PC-9 (cell line): ENCODE measurements around the gene PSTPIP1. TPM values are rescaled to one million over a fixed set of nuclear protein-coding genes. Genes with fewer than 3 reads are reported as not detected.

Source experiments
- BruUV-seq: library from RNA; stranded (reverse); fragments of 400-500 nt; replicated peaks from 2 replicates; lab custom pipeline; 2021; lab: Mats Ljungman, UMichigan
- CTCF ChIA-PET: fragments of 300-600 bp; sonication (Branson Sonifier 250); formaldehyde crosslinking; loops from one replicate; lab custom pipeline; 2022; ENCODE audit warnings: antibody characterized with exemption; lab: Charles Lee
- POLR2A ChIA-PET: fragments of 300-600 bp; sonication (Branson Sonifier 250); formaldehyde crosslinking; loops from one replicate; lab custom pipeline; 2022; ENCODE audit warnings: antibody characterized with exemption; ENCODE audit not compliant: unreplicated experiment; lab: Charles Lee
- DNase-seq, 2 experiments: peaks; one replicate each; pipeline versions ENCODE4 v3.0.0 to v3.0.0-alpha.2; 2015 to 2022; ENCODE audit warnings: mixed read lengths in 1 of 2
- H2AFZ ChIP-seq: fragments of 200-600 bp; sonication (generic); 2 replicates; pipeline ENCODE4 v1.8.1; 2017; ENCODE audit warnings: antibody characterized with exemption
- H3F3A ChIP-seq: fragments of 200-600 bp; sonication (generic); 2 replicates; pipeline ENCODE4 v1.8.1; 2017; ENCODE audit warnings: antibody characterized with exemption, mild to moderate bottlenecking, low read depth; ENCODE audit not compliant: insufficient read depth
- H3K27ac ChIP-seq: fragments of 200-600 bp; sonication (generic); 2 replicates; pipeline ENCODE4 v1.6.1; 2016; ENCODE audit warnings: mixed run types
- H3K27me3 ChIP-seq: fragments of 200-600 bp; sonication (generic); 2 replicates; pipeline ENCODE4 v1.6.1; 2016; ENCODE audit warnings: low read depth, mixed run types; ENCODE audit not compliant: insufficient read depth
- H3K36me3 ChIP-seq: fragments of 200-600 bp; sonication (generic); 2 replicates; pipeline ENCODE4 v1.6.1; 2016; ENCODE audit warnings: low read depth, mixed run types
- H3K4me1 ChIP-seq: fragments of 200-600 bp; sonication (generic); replicated peaks from 2 replicates; pipeline ENCODE4 v1.6.1; 2016; ENCODE audit warnings: mixed run types; ENCODE audit not compliant: insufficient read depth
- H3K4me2 ChIP-seq: fragments of 200-600 bp; sonication (generic); 2 replicates; pipeline ENCODE4 v1.6.1; 2017; ENCODE audit warnings: mixed run types
- H3K4me3 ChIP-seq: fragments of 200-600 bp; sonication (generic); 2 replicates; pipeline ENCODE4 v1.6.1; 2016; ENCODE audit warnings: mixed run types
- H3K79me2 ChIP-seq: fragments of 200-600 bp; sonication (generic); 2 replicates; pipeline ENCODE4 v1.6.1; 2017; ENCODE audit warnings: low read depth, mixed run types
- H3K9me2 ChIP-seq: fragments of 200-600 bp; sonication (generic); 2 replicates; pipeline ENCODE4 v1.8.1; 2017; ENCODE audit warnings: mild to moderate bottlenecking; ENCODE audit not compliant: insufficient read depth
- H3K9me3 ChIP-seq: fragments of 200-600 bp; sonication (generic); 2 replicates; pipeline ENCODE4 v1.8.1; 2016; ENCODE audit warnings: low read depth; ENCODE audit not compliant: insufficient read depth
- H4K20me1 ChIP-seq: fragments of 200-600 bp; sonication (generic); 2 replicates; pipeline ENCODE4 v1.8.1; 2017; ENCODE audit not compliant: insufficient read depth
- EZH2 ChIP-seq: fragments of 200-600 bp; sonication (generic); IDR thresholded peaks from 2 replicates; pipeline ENCODE4 v1.8.0; 2017; ENCODE audit warnings: antibody characterized with exemption, low read depth
- intact Hi-C: fragments of 100-400 bp; cut with micrococcal nuclease; formaldehyde crosslinking; loops from one replicate; pipeline ENCODE4 v1.10.0; 2022; ENCODE audit not compliant: unreplicated experiment
- total RNA-seq: library from RNA; stranded (reverse); gene quantifications from 2 replicates; pipeline ENCODE4 v1.2.3, GENCODE V29; 2021
- TF ChIP-seq, protein P1 (sequence below): fragments of 200-600 bp; sonication (generic); conservative IDR thresholded peaks from 2 replicates; pipeline ENCODE4 v1.6.1; 2017; ENCODE audit warnings: mixed run types, antibody characterized with exemption, mild to moderate bottlenecking, moderate library complexity

The PSTPIP1 gene
- total RNA-seq, 1 experiment from 2014 or later, result not detected

DNA sequence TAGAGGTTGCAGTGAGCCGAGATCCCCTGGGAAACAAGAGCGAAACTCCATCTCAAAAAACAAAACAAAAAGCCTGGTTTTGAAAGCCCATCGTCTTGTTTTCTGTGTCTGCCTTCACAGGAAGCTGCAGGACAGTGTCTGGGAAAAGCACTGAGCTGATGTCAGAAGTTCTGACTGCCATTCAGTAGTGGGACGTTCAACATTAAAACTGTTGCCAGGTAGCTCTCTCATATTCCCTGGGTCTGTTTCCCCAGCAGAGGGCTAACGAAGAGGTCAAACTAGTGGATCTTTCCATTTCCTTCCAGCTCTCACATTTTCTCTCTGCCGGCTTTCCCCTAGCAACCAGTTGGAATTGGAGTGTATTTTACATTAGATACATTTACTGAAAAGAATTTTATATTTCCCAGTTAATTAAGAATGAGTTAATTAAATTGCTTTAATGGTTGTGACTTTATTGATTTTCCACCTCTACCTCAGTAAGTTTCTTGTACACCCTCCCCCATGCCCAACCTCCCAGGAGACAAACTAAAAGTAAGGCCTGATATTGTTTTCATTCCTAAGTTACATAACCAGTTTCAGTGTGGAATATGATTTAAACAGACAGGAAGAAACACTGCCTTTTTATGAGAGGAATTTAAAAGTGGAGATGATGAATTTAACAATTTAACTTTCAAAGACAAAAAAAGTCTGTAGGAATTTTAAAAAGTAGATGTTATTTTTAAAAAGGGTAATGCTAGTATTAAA lies 33.5 kb upstream of the PSTPIP1 start:
- no peak overlapping the region for H3K27ac ChIP-seq
- intact Hi-C loops, result no loop called here
- no peaks in the 10 kb centered on the region for H3K4me1 ChIP-seq
- no peak overlapping the region for H3K4me3 ChIP-seq
- CTCF ChIA-PET, result no interaction called here
- H3K79me2 ChIP-seq, result no peaks in the 10 kb centered on the region
- POLR2A ChIA-PET, result interaction anchor here (0.6 kb wide), 1 partner anchor 63 kb away, joined by 4 read pairs; no protein-coding TSS in a partner anchor
- no peaks in the 10 kb centered on the region for H3K9me3 ChIP-seq
- no TSS peak for BruUV-seq
- H3K4me2 ChIP-seq, result no peak overlapping the region
- DNase-seq, result no peak
- H3K36me3 ChIP-seq, result no peaks in the 10 kb centered on the region
- no peaks in the 10 kb centered on the region for H3K9me2 ChIP-seq
- H3F3A ChIP-seq, result no peaks in the 10 kb centered on the region
- 0 out of 2 replicates have a peak, but pooled peaks cover 10% of the 10 kb centered on the region for H3K27me3 ChIP-seq
- H2AFZ ChIP-seq, result no peak overlapping the region
- no peak for TF ChIP-seq EZH2
- TF ChIP-seq, protein P1, sequence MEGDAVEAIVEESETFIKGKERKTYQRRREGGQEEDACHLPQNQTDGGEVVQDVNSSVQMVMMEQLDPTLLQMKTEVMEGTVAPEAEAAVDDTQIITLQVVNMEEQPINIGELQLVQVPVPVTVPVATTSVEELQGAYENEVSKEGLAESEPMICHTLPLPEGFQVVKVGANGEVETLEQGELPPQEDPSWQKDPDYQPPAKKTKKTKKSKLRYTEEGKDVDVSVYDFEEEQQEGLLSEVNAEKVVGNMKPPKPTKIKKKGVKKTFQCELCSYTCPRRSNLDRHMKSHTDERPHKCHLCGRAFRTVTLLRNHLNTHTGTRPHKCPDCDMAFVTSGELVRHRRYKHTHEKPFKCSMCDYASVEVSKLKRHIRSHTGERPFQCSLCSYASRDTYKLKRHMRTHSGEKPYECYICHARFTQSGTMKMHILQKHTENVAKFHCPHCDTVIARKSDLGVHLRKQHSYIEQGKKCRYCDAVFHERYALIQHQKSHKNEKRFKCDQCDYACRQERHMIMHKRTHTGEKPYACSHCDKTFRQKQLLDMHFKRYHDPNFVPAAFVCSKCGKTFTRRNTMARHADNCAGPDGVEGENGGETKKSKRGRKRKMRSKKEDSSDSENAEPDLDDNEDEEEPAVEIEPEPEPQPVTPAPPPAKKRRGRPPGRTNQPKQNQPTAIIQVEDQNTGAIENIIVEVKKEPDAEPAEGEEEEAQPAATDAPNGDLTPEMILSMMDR, result no peak
- H4K20me1 ChIP-seq, result no peaks in the 10 kb centered on the region

DNA sequence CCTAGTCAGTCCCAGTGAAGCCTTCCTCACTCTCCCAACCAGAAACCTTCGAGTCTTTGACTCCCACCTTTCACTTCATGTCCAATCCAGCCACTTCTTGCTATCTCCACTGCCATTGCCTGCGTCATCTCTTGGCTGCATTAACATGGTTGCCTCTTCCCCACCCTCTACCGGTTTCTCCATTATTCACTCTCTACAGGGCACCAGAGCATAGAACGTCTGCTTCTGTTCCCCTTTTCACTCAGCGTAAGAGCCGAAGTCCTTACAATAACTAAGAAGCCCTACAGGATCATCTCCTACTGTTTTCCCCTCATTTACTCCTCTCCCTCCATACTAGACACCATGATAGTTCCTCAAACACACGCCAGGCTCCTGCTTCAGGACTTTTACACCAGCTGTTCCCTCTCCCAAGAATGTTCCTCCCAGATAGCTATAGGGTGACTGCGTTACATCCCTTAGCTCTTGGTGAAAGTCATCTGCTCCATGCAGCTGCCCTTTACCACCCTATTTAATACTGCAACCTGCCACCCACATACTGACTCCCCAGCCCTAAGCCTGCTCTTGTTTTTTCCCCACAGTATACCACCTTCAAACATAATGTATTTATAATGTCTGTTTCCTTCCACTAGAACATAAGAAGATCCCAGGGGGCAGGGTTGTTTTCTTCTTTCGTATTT lies 32.5 kb upstream of the PSTPIP1 start:
- no peak for DNase-seq
- no peaks in the 10 kb centered on the region for H3K36me3 ChIP-seq
- H3F3A ChIP-seq, result no peaks in the 10 kb centered on the region
- no peak overlapping the region for H3K4me3 ChIP-seq
- TF ChIP-seq, protein P1, result no peak
- no peak for TF ChIP-seq EZH2
- H3K27me3 ChIP-seq, result 0 out of 2 replicates have a peak, but pooled peaks cover 10% of the 10 kb centered on the region
- H4K20me1 ChIP-seq, result no peaks in the 10 kb centered on the region
- ChIA-PET CTCF (no interaction called here), POLR2A (no interaction called here)
- H2AFZ ChIP-seq, result no peak overlapping the region
- H3K4me1 ChIP-seq, result no peaks in the 10 kb centered on the region
- H3K79me2 ChIP-seq, result no peaks in the 10 kb centered on the region
- H3K4me2 ChIP-seq, result no peak overlapping the region
- H3K9me2 ChIP-seq, result no peaks in the 10 kb centered on the region
- no peaks in the 10 kb centered on the region for H3K9me3 ChIP-seq
- BruUV-seq, result no TSS peak
- intact Hi-C loops, result no loop called here
- H3K27ac ChIP-seq, result no peak overlapping the region

DNA sequence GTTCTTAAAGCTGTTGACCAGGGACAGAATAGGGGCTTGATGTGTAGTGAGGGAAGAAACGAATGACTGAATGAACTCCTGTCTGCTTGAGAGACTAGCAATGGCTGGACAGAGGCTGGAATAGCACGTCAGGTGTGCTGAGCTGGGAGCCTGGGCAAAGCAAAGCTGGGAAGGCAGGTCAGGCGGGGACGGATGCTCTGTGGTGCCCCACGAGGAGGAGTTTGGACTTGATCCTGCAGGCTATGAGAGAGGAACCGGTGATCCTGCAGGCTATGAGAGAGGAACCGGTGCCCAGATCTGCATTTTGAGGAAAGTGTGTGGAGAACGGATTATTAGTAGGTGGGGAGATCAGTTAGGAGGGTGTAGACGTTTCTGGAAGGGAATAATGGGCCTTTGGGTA lies 31.3 kb upstream of the PSTPIP1 start:
- Histone ChIP-seq H3K4me2 (no peak overlapping the region), H4K20me1 (no peaks in the 10 kb centered on the region)
- CTCF ChIA-PET, result no interaction called here

More for the DNA sequence above, 31.3 kb upstream of the PSTPIP1 start:
- intact Hi-C loops, result no loop called here
- H3K79me2 ChIP-seq, result no peaks in the 10 kb centered on the region
- H3K4me1 ChIP-seq, result no peaks in the 10 kb centered on the region
- no peak for DNase-seq
- no peak overlapping the region for H3K27ac ChIP-seq
- H3K4me3 ChIP-seq, result no peak overlapping the region
- H3K36me3 ChIP-seq, result no peaks in the 10 kb centered on the region
- POLR2A ChIA-PET, result interaction anchor here (0.6 kb wide), 1 partner anchor 108 kb away, joined by 6 read pairs; the partner anchor contains the start of gene TSPAN3
- TF ChIP-seq, protein P1, result no peak
- no peak for TF ChIP-seq EZH2
- no TSS peak for BruUV-seq
- no peaks in the 10 kb centered on the region for H3K9me3 ChIP-seq
- H2AFZ ChIP-seq, result no peak overlapping the region
- H3K9me2 ChIP-seq, result no peaks in the 10 kb centered on the region
- 0 out of 2 replicates have a peak, but pooled peaks cover 10% of the 10 kb centered on the region for H3K27me3 ChIP-seq
- H3F3A ChIP-seq, result no peaks in the 10 kb centered on the region
